ENCODE measurements around the gene AGBL5. TPM values are rescaled to one million over a fixed set of nuclear protein-coding genes. Genes with fewer than 3 reads are reported as not detected.
A peak's percentile ranks its signal among the peaks of the same experiment; 100 is the strongest.

AGBL5 gene
- total and polyA plus RNA-seq, 2 of the 13 experiments (the other 11 are each of a cell fraction or from before 2014, with no cell fraction given), result 55.9 to 73.3 TPM

GRCh38 chr2:27032495-27033252, 18.8 kb upstream of the AGBL5 start, which contains the start of gene TMEM214 (continued):
- no peak for TF ChIP-seq ATF5 (CRISPR knock-in tag; IDR thresholded peaks at IDR 0.05; ENCODE audit: low read depth)
- TF ChIP-seq, protein P1, sequence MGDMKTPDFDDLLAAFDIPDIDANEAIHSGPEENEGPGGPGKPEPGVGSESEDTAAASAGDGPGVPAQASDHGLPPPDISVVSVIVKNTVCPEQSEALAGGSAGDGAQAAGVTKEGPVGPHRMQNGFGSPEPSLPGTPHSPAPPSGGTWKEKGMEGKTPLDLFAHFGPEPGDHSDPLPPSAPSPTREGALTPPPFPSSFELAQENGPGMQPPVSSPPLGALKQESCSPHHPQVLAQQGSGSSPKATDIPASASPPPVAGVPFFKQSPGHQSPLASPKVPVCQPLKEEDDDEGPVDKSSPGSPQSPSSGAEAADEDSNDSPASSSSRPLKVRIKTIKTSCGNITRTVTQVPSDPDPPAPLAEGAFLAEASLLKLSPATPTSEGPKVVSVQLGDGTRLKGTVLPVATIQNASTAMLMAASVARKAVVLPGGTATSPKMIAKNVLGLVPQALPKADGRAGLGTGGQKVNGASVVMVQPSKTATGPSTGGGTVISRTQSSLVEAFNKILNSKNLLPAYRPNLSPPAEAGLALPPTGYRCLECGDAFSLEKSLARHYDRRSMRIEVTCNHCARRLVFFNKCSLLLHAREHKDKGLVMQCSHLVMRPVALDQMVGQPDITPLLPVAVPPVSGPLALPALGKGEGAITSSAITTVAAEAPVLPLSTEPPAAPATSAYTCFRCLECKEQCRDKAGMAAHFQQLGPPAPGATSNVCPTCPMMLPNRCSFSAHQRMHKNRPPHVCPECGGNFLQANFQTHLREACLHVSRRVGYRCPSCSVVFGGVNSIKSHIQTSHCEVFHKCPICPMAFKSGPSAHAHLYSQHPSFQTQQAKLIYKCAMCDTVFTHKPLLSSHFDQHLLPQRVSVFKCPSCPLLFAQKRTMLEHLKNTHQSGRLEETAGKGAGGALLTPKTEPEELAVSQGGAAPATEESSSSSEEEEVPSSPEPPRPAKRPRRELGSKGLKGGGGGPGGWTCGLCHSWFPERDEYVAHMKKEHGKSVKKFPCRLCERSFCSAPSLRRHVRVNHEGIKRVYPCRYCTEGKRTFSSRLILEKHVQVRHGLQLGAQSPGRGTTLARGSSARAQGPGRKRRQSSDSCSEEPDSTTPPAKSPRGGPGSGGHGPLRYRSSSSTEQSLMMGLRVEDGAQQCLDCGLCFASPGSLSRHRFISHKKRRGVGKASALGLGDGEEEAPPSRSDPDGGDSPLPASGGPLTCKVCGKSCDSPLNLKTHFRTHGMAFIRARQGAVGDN (CRISPR knock-in tag; IDR thresholded peaks at IDR 0.05), result peak; percentile 91
- TF ChIP-seq ZKSCAN8 (CRISPR knock-in tag; IDR thresholded peaks at IDR 0.05; ENCODE audit: borderline replicate concordance), result peak; percentile 66; the same call in 1 of the 2 replicates
- TF ChIP-seq HOXD1 (CRISPR knock-in tag; IDR thresholded peaks at IDR 0.05), result no peak; the same call in 1 of the 2 replicates
- peak; percentile 96 for TF ChIP-seq E2F1 (CRISPR knock-in tag; IDR thresholded peaks at IDR 0.05)
- TF ChIP-seq ZNF512B (CRISPR knock-in tag; IDR thresholded peaks at IDR 0.05; ENCODE audit: borderline replicate concordance), result no peak
- no peak for TF ChIP-seq ZNF10 (CRISPR knock-in tag; IDR thresholded peaks at IDR 0.05; ENCODE audit: borderline replicate concordance, low read depth)
- no peak; the same call in 1 of the 2 replicates for TF ChIP-seq ZMAT3 (CRISPR knock-in tag; conservative IDR thresholded peaks at IDR 0.05)
- TF ChIP-seq RORA (CRISPR knock-in tag; IDR thresholded peaks at IDR 0.05), result no peak
- 0 out of 2 replicates have a peak, but pooled peaks have one; percentile 28 for TF ChIP-seq ZNF367 (CRISPR knock-in tag; IDR thresholded peaks at IDR 0.05; ENCODE audit: borderline replicate concordance)
- TF ChIP-seq SETDB1 (CRISPR knock-in tag; IDR thresholded peaks at IDR 0.05; ENCODE audit: borderline replicate concordance), result no peak
- TF ChIP-seq KDM4B (CRISPR knock-in tag; IDR thresholded peaks at IDR 0.05), result peak; percentile 32; the same call in 1 of the 2 replicates
- peak; percentile 90; the same call in 1 of the 2 replicates for TF ChIP-seq SALL2 (CRISPR knock-in tag; IDR thresholded peaks at IDR 0.05)
- TF ChIP-seq DZIP1 (CRISPR knock-in tag; IDR thresholded peaks at IDR 0.05), result peak; percentile 56; the same call in 1 of the 2 replicates
- peak; percentile 91; the same call in 2 of the 3 replicates for TF ChIP-seq MXI1 (IDR thresholded peaks at IDR 0.05; ENCODE audit: borderline replicate concordance, low read depth, low read length)
- TF ChIP-seq ZNF850 (CRISPR knock-in tag; conservative IDR thresholded peaks at IDR 0.05), result 0 out of 2 replicates have a peak, but pooled peaks have one; percentile 86

All from HepG2 (cell line).